ENCODE data around the gene OR1M1.

OR1M1 gene

GRCh38 chr19:9075064-9075949 lies 11.6 kb upstream of the OR1M1 start:
- FAIRE-seq = peak; percentile 78

GRCh38 chr19:9076901-9077300 lies 10.0 kb upstream of the OR1M1 start:
- FAIRE-seq = no peak

GRCh38 chr19:9078651-9079050 lies 8.2 kb upstream of the OR1M1 start:
- no peak for FAIRE-seq

GRCh38 chr19:9107375-9107774 lies 20.5 kb downstream of the OR1M1 start, which contains the start of gene OR7G2:
Gene OR7G2 (minus strand): TSS chr19:9107475. CDS start chr19:9103243, 4,232 bp downstream.
- peak; percentile 50 for FAIRE-seq

DNA sequence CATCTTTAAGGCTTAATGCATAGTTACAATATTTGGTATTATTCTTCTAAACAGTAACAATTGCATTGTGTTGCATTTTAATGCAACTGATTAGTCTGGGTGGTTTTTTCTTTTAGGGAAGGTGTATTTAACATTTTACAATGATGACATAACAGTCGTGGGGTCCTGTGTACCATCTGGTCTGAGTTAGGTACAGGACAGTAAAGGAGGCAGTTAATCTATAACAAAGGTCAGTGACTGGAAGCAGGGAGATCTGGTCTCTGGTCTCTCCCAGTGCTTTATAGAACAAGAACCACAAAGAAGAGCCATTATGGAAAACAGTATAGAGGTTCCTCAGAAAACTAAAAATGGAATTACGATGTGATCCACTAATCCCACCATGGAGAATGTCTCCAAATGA lies 23.1 kb downstream of the OR1M1 start:
- no peak for FAIRE-seq

- FAIRE-seq = no peak
These were observed 28.5 kb downstream of the OR1M1 start, which contains the start of gene OR7G1 for GRCh38 chr19:9115307-9115813. Gene OR7G1 (minus strand): TSS chr19:9115763. CDS start chr19:9115763, 0 bp downstream.

GRCh38 chr19:9116547-9116946 lies 29.7 kb downstream of the OR1M1 start:
- no peak for FAIRE-seq

DNA sequence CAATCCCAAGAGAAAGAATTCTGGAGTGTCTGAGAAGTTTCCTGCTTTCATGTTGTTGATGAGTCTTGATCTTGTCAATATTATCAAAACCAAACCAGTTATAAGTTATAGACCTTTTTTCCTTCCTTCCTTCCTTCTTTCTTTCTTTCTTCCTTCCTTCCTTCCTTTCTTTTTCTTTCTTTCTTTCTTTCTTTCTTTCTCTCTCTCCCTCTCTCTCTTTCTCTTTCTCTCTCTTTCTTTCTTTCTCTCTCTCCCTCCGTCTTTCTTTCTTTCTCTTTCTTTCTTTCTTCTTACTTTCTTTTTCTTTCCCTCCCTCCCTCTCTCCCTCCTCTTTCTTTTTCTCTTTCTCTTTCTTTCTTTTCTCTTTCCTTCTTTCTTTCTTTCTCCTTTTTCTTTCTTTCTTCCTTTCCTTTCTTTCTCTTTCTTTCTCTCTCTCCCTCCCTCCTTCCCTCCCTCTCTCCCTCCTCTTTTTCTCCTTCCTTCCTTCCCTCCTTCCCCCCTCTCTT lies 40.1 kb downstream of the OR1M1 start, which contains the start of gene OR7G3:
Gene OR7G3, minus strand, starts transcription at position 51 of the 506 bp plus-strand sequence. Its CDS starts 0 bp downstream, at position 51.
- FAIRE-seq = no peak

DNA sequence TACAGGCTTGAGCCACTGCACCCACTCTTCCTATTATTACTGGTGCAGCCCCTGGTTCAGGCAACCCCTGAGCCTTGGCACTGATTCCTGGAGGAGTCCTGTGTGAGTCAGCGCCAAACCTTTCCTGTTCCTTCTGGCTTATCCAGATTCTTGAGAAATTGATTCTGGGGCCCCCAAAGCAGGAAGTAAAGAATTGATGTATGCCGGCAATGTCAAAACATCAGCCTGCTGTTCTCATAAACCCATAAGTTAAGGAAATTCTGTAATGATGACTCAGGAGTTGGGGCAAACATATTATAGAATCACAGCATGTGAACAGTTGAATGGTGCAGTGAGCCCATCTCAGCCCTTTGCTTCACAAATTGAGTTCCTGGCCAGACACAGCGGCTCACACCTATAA lies 41.3 kb downstream of the OR1M1 start:
- no peak for FAIRE-seq

- FAIRE-seq = no peak
These were observed 44.1 kb downstream of the OR1M1 start for GRCh38 chr19:9130965-9131364.

GRCh38 chr19:9132422-9132821 lies 45.6 kb downstream of the OR1M1 start:
- no peak for FAIRE-seq

- peak; percentile 91 for FAIRE-seq
These were observed 52.8 kb downstream of the OR1M1 start for GRCh38 chr19:9139609-9140158.

DNA sequence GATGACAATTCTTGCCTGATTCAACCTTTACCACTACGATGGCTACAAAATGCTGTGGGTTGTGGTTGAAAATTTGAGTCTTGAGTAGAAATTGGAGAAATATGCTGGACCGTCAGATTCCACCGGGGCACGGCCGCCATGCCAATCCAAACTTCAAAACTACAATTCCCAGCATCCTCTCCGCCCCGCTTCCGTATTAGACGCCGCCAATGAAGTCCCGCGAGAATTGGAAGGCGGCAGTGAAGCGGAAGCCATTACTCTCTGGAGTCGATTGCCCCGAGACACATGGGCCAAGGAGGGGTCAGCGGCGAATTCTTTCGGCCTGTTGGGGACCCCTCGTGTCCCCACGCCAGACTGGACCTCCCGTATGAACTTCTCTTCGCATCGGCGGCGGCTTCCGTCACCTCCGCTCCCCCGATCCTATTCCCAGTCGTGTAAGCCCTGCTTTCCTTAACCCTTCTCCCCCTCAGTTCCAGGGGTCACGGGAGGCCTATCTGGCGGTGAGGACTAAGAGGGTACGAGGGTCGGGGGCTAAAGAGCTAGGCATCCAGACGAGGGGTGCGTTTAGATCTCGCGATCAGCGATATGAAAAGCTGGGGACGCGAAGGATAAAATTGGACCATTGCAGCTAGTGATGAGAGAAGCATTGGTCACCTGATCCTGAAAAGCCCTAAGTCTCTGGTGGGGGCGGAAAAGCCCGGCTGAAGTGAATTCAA lies 53.5 kb downstream of the OR1M1 start, which contains the start of gene ZNF317:
Gene ZNF317, plus strand, starts transcription at position 239 of the 716 bp plus-strand sequence. CDS start 15,620 bp downstream, outside the sequence.
- peak; percentile 83 for FAIRE-seq

DNA sequence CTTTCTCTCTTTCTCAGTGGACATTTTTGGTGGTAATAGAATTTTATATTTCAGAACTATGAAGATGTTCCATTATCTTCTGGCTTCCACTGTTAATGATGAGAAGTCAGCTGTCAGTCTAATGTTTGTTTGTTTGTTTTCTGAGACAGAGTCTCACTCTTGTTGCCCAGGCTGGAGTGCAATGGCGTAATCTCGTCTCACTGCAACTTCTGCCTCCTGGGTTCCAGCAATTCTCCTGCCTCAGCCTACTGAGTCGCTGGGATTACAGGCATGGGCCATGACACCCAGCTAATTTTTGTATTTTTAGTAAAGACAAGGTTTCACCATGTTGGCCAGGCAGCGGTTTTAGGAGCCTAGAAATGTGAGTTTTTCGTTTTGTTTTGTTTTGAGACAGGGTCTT lies 58.1 kb downstream of the OR1M1 start:
- no peak for FAIRE-seq

Measured in endometrium (tissue), 2 donors.